Activated CD4-positive, alpha-beta T cell treated with anti-CD3 and anti-CD28 coated beads, Interleukin-2, amount 10 ng/mL, durations not matched to agents 24 days and 14 days (primary cell): ENCODE measurements around the gene DXO. TPM values are rescaled to one million over a fixed set of nuclear protein-coding genes. Genes with fewer than 3 reads are reported as not detected.

Source experiments
- DNase-seq: peaks from one replicate; pipeline ENCODE4 v3.0.0; 2022
- H3K27ac Mint-ChIP-seq: one replicate; pipeline ENCODE4 v1.8.0; 2022; ENCODE audit warnings: mild to moderate bottlenecking, mixed read lengths
- H3K27me3 Mint-ChIP-seq: one replicate; pipeline ENCODE4 v1.8.0; 2022; ENCODE audit warnings: mixed read lengths
- H3K36me3 Mint-ChIP-seq: one replicate; pipeline ENCODE4 v1.8.0; 2022; ENCODE audit warnings: low read depth, mild to moderate bottlenecking, mixed read lengths
- H3K4me1 Mint-ChIP-seq: one replicate; pipeline ENCODE4 v1.8.0; 2021; ENCODE audit warnings: mixed read lengths
- H3K4me3 Mint-ChIP-seq: one replicate; pipeline ENCODE4 v1.8.0; 2022; ENCODE audit warnings: mild to moderate bottlenecking, moderate library complexity, mixed read lengths
- H3K9me3 Mint-ChIP-seq: one replicate; pipeline ENCODE4 v1.8.0; 2021; ENCODE audit warnings: mixed read lengths
- intact Hi-C: fragments of 100-400 bp; cut with micrococcal nuclease; formaldehyde crosslinking; loops from one replicate; pipeline ENCODE4 v1.15.1; 2023
- total RNA-seq: library from RNA; stranded (reverse); gene quantifications from 2 replicates; pipeline ENCODE4 v1.2.3, GENCODE V29; 2022

The DXO gene
- total RNA-seq, 1 donor from 2014 or later: 13.2 TPM

- Mint-ChIP-seq H3K27ac (peak overlapping the region; percentile 95), H3K4me1 (peaks cover 36% of the 10 kb centered on the region), H3K9me3 (no peaks in the 10 kb centered on the region), H3K36me3 (peaks cover 72% of the 10 kb centered on the region), H3K27me3 (no peaks in the 10 kb centered on the region), H3K4me3 (peak overlapping the region; percentile 97)
- intact Hi-C loops: loop anchor here (2.0 to 5.0 kb wide), 3 partner anchors 56 to 416 kb away; partner anchors contain the start of genes AGPAT1, DDX39B, RNF5 and ZBTB12
- no peak for DNase-seq
Measured at GRCh38 chr6:31958412-31958740, 13.6 kb downstream of the DXO start.

GRCh38 chr6:31956796-31957195 lies 15.1 kb downstream of the DXO start:
- Mint-ChIP-seq H3K27me3 (no peaks in the 10 kb centered on the region), H3K4me1 (peaks cover 35% of the 10 kb centered on the region), H3K36me3 (peaks cover 64% of the 10 kb centered on the region), H3K27ac (peak overlapping the region; percentile 32), H3K4me3 (no peak overlapping the region), H3K9me3 (no peaks in the 10 kb centered on the region)
- DNase-seq: no peak
- intact Hi-C loops: loop anchor here (5.0 kb wide), 2 partner anchors 221 to 414 kb away; partner anchors contain the start of genes AGPAT1, DDX39B and RNF5

- no peak overlapping the region for H3K4me3 Mint-ChIP-seq
- no peak for DNase-seq
- peaks cover 52% of the 10 kb centered on the region for H3K36me3 Mint-ChIP-seq
- peaks cover 18% of the 10 kb centered on the region for H3K4me1 Mint-ChIP-seq
- intact Hi-C loops: no loop called here
- no peak overlapping the region for H3K27ac Mint-ChIP-seq
- no peaks in the 10 kb centered on the region for H3K27me3 Mint-ChIP-seq
- H3K9me3 Mint-ChIP-seq: no peaks in the 10 kb centered on the region
Measured at GRCh38 chr6:31954511-31954910, 17.4 kb downstream of the DXO start.

GRCh38 chr6:31952890-31953289 lies 19.0 kb downstream of the DXO start:
- H3K27ac Mint-ChIP-seq: no peak overlapping the region
- peaks cover 8% of the 10 kb centered on the region for H3K4me1 Mint-ChIP-seq
- no peak overlapping the region for H3K4me3 Mint-ChIP-seq
- peaks cover 47% of the 10 kb centered on the region for H3K36me3 Mint-ChIP-seq
- H3K27me3 Mint-ChIP-seq: no peaks in the 10 kb centered on the region
- DNase-seq: no peak
- H3K9me3 Mint-ChIP-seq: no peaks in the 10 kb centered on the region
- intact Hi-C loops: no loop called here

- Mint-ChIP-seq H3K4me3 (no peak overlapping the region), H3K4me1 (peaks cover 3% of the 10 kb centered on the region), H3K27me3 (no peaks in the 10 kb centered on the region), H3K9me3 (no peaks in the 10 kb centered on the region), H3K36me3 (peaks cover 43% of the 10 kb centered on the region), H3K27ac (no peak overlapping the region)
- intact Hi-C loops: no loop called here
- peak; percentile 81 for DNase-seq
Measured at GRCh38 chr6:31952140-31952805, 19.7 kb downstream of the DXO start.

- no peak for DNase-seq
- H3K9me3 Mint-ChIP-seq: no peaks in the 10 kb centered on the region
- H3K27ac Mint-ChIP-seq: peak overlapping the region; percentile 27
- H3K27me3 Mint-ChIP-seq: no peaks in the 10 kb centered on the region
- intact Hi-C loops: no loop called here
- H3K4me1 Mint-ChIP-seq: peaks cover 7% of the 10 kb centered on the region
- no peak overlapping the region for H3K4me3 Mint-ChIP-seq
- H3K36me3 Mint-ChIP-seq: peaks cover 25% of the 10 kb centered on the region
Measured at GRCh38 chr6:31949926-31950548, 21.9 kb downstream of the DXO start.

GRCh38 chr6:31948753-31949413 lies 23.1 kb downstream of the DXO start:
- H3K36me3 Mint-ChIP-seq: peaks cover 14% of the 10 kb centered on the region
- H3K27me3 Mint-ChIP-seq: no peaks in the 10 kb centered on the region
- no peak overlapping the region for H3K4me3 Mint-ChIP-seq
- H3K27ac Mint-ChIP-seq: no peak overlapping the region
- peaks cover 7% of the 10 kb centered on the region for H3K4me1 Mint-ChIP-seq
- intact Hi-C loops: no loop called here
- no peaks in the 10 kb centered on the region for H3K9me3 Mint-ChIP-seq
- no peak for DNase-seq

GRCh38 chr6:31948306-31948705 lies 23.6 kb downstream of the DXO start:
- H3K27ac Mint-ChIP-seq: no peak overlapping the region
- no peak for DNase-seq
- intact Hi-C loops: no loop called here

GRCh38 chr6:31947864-31948263 lies 24.1 kb downstream of the DXO start:
- H3K4me3 Mint-ChIP-seq: no peak overlapping the region
- intact Hi-C loops: no loop called here
- H3K27me3 Mint-ChIP-seq: no peaks in the 10 kb centered on the region
- DNase-seq: no peak
- H3K36me3 Mint-ChIP-seq: peaks cover 7% of the 10 kb centered on the region
- no peak overlapping the region for H3K27ac Mint-ChIP-seq
- peaks cover 7% of the 10 kb centered on the region for H3K4me1 Mint-ChIP-seq
- H3K9me3 Mint-ChIP-seq: no peaks in the 10 kb centered on the region

More at GRCh38 chr6:31948306-31948705, 23.6 kb downstream of the DXO start:
- no peaks in the 10 kb centered on the region for H3K27me3 Mint-ChIP-seq
- peaks cover 7% of the 10 kb centered on the region for H3K4me1 Mint-ChIP-seq
- H3K4me3 Mint-ChIP-seq: no peak overlapping the region
- peaks cover 9% of the 10 kb centered on the region for H3K36me3 Mint-ChIP-seq
- H3K9me3 Mint-ChIP-seq: no peaks in the 10 kb centered on the region

GRCh38 chr6:31947070-31947675 lies 24.8 kb downstream of the DXO start:
- Mint-ChIP-seq H3K4me1 (peaks cover 10% of the 10 kb centered on the region), H3K36me3 (peaks cover 2% of the 10 kb centered on the region), H3K4me3 (no peak overlapping the region), H3K9me3 (no peaks in the 10 kb centered on the region), H3K27me3 (peaks cover 3% of the 10 kb centered on the region), H3K27ac (no peak overlapping the region)
- intact Hi-C loops: no loop called here
- DNase-seq: no peak

- H3K27ac Mint-ChIP-seq: no peak overlapping the region
- DNase-seq: no peak
- peaks cover 2% of the 10 kb centered on the region for H3K36me3 Mint-ChIP-seq
- intact Hi-C loops: no loop called here
- no peak overlapping the region for H3K4me3 Mint-ChIP-seq
- H3K9me3 Mint-ChIP-seq: no peaks in the 10 kb centered on the region
- H3K27me3 Mint-ChIP-seq: peaks cover 3% of the 10 kb centered on the region
- peaks cover 10% of the 10 kb centered on the region for H3K4me1 Mint-ChIP-seq
Measured at GRCh38 chr6:31946370-31946885, 25.5 kb downstream of the DXO start.

- peaks cover 10% of the 10 kb centered on the region for H3K4me1 Mint-ChIP-seq
- peaks cover 3% of the 10 kb centered on the region for H3K27me3 Mint-ChIP-seq
- no peak within 1 kb of the TSS for H3K4me3 Mint-ChIP-seq
- H3K36me3 Mint-ChIP-seq: peaks cover 2% of the 10 kb centered on the region
- no peak for DNase-seq
- intact Hi-C loops: no loop called here
- H3K27ac Mint-ChIP-seq: no peak within 1 kb of the TSS
- no peaks in the 10 kb centered on the region for H3K9me3 Mint-ChIP-seq
Measured at GRCh38 chr6:31945507-31946369, 26.2 kb downstream of the DXO start, which contains the start of gene CFB. TSS of gene CFB (plus strand) at chr6:31946095. CDS start at chr6:31946222, 127 bp downstream.

GRCh38 chr6:31945154-31945506 lies 26.8 kb downstream of the DXO start:
- intact Hi-C loops: no loop called here
- no peak overlapping the region for H3K4me3 Mint-ChIP-seq
- H3K4me1 Mint-ChIP-seq: peaks cover 10% of the 10 kb centered on the region
- no peak overlapping the region for H3K27ac Mint-ChIP-seq
- DNase-seq: no peak
- H3K36me3 Mint-ChIP-seq: peaks cover 2% of the 10 kb centered on the region
- peaks cover 3% of the 10 kb centered on the region for H3K27me3 Mint-ChIP-seq
- no peaks in the 10 kb centered on the region for H3K9me3 Mint-ChIP-seq
